ENCODE results near the gene PCDHGA7.
"Not testable (repeated sequence)": the region's sequence is repeated elsewhere in the genome, so short reads cannot be mapped to it uniquely, and the experiment has no call there.

Gene PCDHGA7

DNA sequence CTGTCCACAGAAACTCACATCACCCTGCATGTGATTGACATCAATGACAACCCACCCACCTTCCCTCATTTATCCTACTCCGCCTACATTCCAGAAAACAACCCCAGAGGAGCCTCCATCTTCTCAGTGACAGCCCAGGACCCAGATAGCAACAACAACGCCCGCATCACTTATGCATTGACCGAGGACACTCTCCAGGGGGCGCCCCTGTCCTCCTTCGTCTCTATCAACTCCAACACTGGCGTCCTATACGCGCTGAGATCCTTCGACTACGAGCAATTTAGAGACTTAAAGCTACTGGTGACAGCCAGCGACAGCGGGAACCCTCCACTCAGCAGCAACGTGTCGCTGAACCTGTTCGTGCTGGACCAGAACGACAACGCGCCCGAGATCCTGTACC is 37.2 kb upstream of the PCDHGA7 start:
- no peak for DNase-seq (ENCODE audit: low read depth)
- H3K4me3 ChIP-seq (ENCODE audit: low read length), result no peak overlapping the region
- TF ChIP-seq CTCF (IDR thresholded peaks at IDR 0.05; ENCODE audit: insufficient read depth, low read depth, low read length, missing control alignments), result no peak

DNA sequence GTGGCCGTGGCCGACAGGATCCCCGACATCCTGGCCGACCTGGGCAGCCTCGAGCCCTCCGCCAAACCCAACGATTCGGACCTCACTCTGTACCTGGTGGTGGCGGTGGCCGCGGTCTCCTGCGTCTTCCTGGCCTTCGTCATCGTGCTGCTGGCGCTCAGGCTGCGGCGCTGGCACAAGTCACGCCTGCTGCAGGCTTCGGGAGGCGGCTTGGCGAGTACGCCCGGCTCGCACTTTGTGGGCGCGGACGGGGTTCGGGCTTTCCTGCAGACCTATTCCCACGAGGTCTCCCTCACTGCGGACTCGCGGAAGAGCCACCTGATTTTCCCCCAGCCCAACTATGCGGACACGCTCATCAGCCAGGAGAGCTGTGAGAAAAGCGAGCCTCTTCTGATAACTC is 36.5 kb upstream of the PCDHGA7 start:
- H3K4me3 ChIP-seq (ENCODE audit: low read length); DNase-seq (ENCODE audit: low read depth): not testable (repeated sequence)

GRCh38 chr5:141349917-141350619 is 32.5 kb upstream of the PCDHGA7 start, which contains the start of gene PCDHGB1:
Gene PCDHGB1, plus strand, starts transcription at chr5:141350099. Its CDS starts 162 bp downstream, at chr5:141350261.
- DNase-seq (ENCODE audit: low read depth), result peak; percentile 38
- TF ChIP-seq CTCF (IDR thresholded peaks at IDR 0.05; ENCODE audit: insufficient read depth, low read depth, low read length, missing control alignments), result peak; percentile 42
- peak within 1 kb of the TSS; percentile 15 for H3K4me3 ChIP-seq (ENCODE audit: low read length)

- H3K4me3 ChIP-seq (ENCODE audit: low read length), result no peak overlapping the region
- DNase-seq (ENCODE audit: low read depth), result no peak
- no peak for TF ChIP-seq CTCF (IDR thresholded peaks at IDR 0.05; ENCODE audit: insufficient read depth, low read depth, low read length, missing control alignments)
These were observed 31.0 kb upstream of the PCDHGA7 start for GRCh38 chr5:141351591-141351990.

DNA sequence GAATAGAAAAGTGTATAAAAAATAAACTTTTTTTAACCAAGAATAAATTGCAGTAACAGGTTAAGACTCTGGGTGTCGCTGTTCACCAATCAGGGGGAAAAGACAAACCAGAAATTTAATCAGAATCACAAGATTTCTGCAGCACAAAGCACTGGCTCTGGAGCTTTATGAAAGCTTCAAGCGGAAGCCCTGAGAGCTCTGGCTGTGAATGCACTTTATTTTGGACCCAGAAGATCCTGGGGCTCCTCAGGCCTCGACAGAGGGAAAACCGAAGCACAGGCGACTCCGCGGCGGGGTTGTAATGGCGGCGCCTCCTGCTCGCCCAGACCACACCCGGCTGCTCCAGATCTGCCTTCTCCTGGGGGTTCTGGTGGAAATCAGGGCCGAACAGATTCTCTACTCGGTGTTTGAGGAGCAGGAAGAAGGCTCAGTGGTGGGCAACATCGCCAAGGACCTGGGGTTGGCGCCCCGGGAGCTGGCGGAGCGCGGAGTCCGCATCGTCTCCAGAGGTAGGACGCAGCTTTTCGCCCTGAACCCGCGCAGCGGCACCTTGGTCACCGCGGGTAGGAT is 27.6 kb upstream of the PCDHGA7 start, which contains the start of gene PCDHGA4:
TSS of gene PCDHGA4 (plus strand) at position 122 of the 570 bp plus-strand sequence. CDS start at position 209, 87 bp downstream.
- TF ChIP-seq CTCF (IDR thresholded peaks at IDR 0.05; ENCODE audit: insufficient read depth, low read depth, low read length, missing control alignments), result peak; percentile 26
- no peak for DNase-seq (ENCODE audit: low read depth)
- peak within 1 kb of the TSS; percentile 6 for H3K4me3 ChIP-seq (ENCODE audit: low read length)

DNA sequence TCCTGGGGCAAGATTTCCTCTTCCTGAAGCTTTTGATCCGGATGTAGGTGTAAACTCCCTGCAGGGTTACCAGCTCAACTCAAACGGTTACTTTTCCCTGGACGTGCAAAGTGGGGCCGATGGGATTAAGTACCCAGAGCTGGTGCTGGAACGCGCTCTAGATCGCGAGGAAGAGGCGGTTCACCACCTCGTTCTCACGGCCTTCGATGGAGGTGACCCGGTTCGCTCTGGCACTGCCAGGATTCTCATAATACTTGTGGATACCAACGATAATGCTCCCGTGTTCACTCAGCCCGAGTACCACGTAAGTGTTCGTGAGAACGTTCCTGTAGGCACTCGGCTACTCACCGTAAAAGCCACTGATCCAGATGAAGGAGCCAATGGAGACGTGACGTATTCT is 26.9 kb upstream of the PCDHGA7 start:
- H3K4me3 ChIP-seq (ENCODE audit: low read length), result no peak overlapping the region
- no peak for DNase-seq (ENCODE audit: low read depth)
- no peak for TF ChIP-seq CTCF (IDR thresholded peaks at IDR 0.05; ENCODE audit: insufficient read depth, low read depth, low read length, missing control alignments)

GRCh38 chr5:141356133-141356532 is 26.4 kb upstream of the PCDHGA7 start:
- no peak overlapping the region for H3K4me3 ChIP-seq (ENCODE audit: low read length)
- no peak for TF ChIP-seq CTCF (IDR thresholded peaks at IDR 0.05; ENCODE audit: insufficient read depth, low read depth, low read length, missing control alignments)
- DNase-seq (ENCODE audit: low read depth), result no peak

Measured in epithelial cell of esophagus (primary cell).